ENCODE results near the gene CACNA1C. TPM values are rescaled to one million over a fixed set of nuclear protein-coding genes. Genes with fewer than 3 reads are reported as not detected.
A peak's percentile ranks its signal among the peaks of the same experiment; 100 is the strongest.

Gene CACNA1C
- total RNA-seq, 2 experiments from 2014 or later = 0.05 to 0.08 TPM

GRCh38 chr12:2666411-2666810, 613.6 kb downstream of the CACNA1C start:
- Histone ChIP-seq H3K36me3 (ENCODE audit: insufficient read depth, low read length) (peaks cover 2% of the 10 kb centered on the region), H3K4me3 (ENCODE audit: low read length) (no peak overlapping the region), H3K4me1 (ENCODE audit: insufficient read depth, low read length) (no peaks in the 10 kb centered on the region), H3K9me3 (ENCODE audit: control insufficient read depth in 1 of 2, insufficient read depth in 1 of 2, low read length in 2 of 2) (no peaks in the 10 kb centered on the region), H3K27me3 (ENCODE audit: control insufficient read depth in 1 of 2, insufficient read depth in 2 of 2, low read length in 2 of 2) (no peaks in the 10 kb centered on the region), H3K27ac (ENCODE audit: low read depth in 1 of 2, low read length in 2 of 2) (no peak overlapping the region)
- H3K4me1 Mint-ChIP-seq (ENCODE audit: low read depth) = no peaks in the 10 kb centered on the region
- no peak overlapping the region for H3K4me3 Mint-ChIP-seq
- no peaks in the 10 kb centered on the region for H3K9me3 Mint-ChIP-seq
- intact Hi-C loops (cut with DNase I, micrococcal nuclease) = no loop called here
- DNase-seq (peak in 1 of 14 experiments; percentile 14), ATAC-seq (ENCODE audit: poor library complexity) (no peak)
- CTCF ChIA-PET = no interaction called here
- H3K27me3 Mint-ChIP-seq = no peaks in the 10 kb centered on the region
- POLR2A ChIA-PET = no interaction called here
- H3K36me3 Mint-ChIP-seq (ENCODE audit: low read depth) = no peaks in the 10 kb centered on the region
- TF ChIP-seq CTCF (IDR thresholded peaks at IDR 0.05) = no peak
- H3K27ac Mint-ChIP-seq = no peak overlapping the region

- no peak overlapping the region for H3K4me3 Mint-ChIP-seq
- CTCF ChIA-PET = no interaction called here
- H3K4me1 ChIP-seq (ENCODE audit: insufficient read depth, low read length) = no peaks in the 10 kb centered on the region
Observed at GRCh38 chr12:2666846-2667245, 614.1 kb downstream of the CACNA1C start.

GRCh38 chr12:2667716-2668440, 615.1 kb downstream of the CACNA1C start:
- Histone ChIP-seq H3K4me3 (ENCODE audit: low read length) (no peak overlapping the region), H3K4me1 (ENCODE audit: insufficient read depth, low read length) (no peaks in the 10 kb centered on the region), H3K27me3 (ENCODE audit: control insufficient read depth in 1 of 2, insufficient read depth in 2 of 2, low read length in 2 of 2) (no peaks in the 10 kb centered on the region), H3K9me3 (ENCODE audit: control insufficient read depth in 1 of 2, insufficient read depth in 1 of 2, low read length in 2 of 2) (no peaks in the 10 kb centered on the region), H3K27ac (ENCODE audit: low read depth in 1 of 2, low read length in 2 of 2) (no peak overlapping the region), H3K36me3 (ENCODE audit: insufficient read depth, low read length) (peaks cover 2% of the 10 kb centered on the region)
- no peak overlapping the region for H3K4me3 Mint-ChIP-seq
- intact Hi-C loops (cut with DNase I, micrococcal nuclease) = no loop called here
- no peaks in the 10 kb centered on the region for H3K27me3 Mint-ChIP-seq
- H3K9me3 Mint-ChIP-seq = no peaks in the 10 kb centered on the region
- POLR2A ChIA-PET = interaction anchor here (0.7 kb wide), 1 partner anchor 11 kb away, joined by 3 read pairs; no protein-coding TSS in a partner anchor
- no peak overlapping the region for H3K27ac Mint-ChIP-seq
- DNase-seq = peak in 1 of 14 experiments; percentile 11
- no peak for ATAC-seq (ENCODE audit: poor library complexity)
- H3K4me1 Mint-ChIP-seq (ENCODE audit: low read depth) = no peaks in the 10 kb centered on the region
- TF ChIP-seq CTCF (IDR thresholded peaks at IDR 0.05) = no peak
- CTCF ChIA-PET = no interaction called here
- no peaks in the 10 kb centered on the region for H3K36me3 Mint-ChIP-seq (ENCODE audit: low read depth)

More at GRCh38 chr12:2666846-2667245, 614.1 kb downstream of the CACNA1C start:
- DNase-seq (no peak), ATAC-seq (ENCODE audit: poor library complexity) (no peak)
- H3K36me3 ChIP-seq (ENCODE audit: insufficient read depth, low read length) = peaks cover 2% of the 10 kb centered on the region
- H3K9me3 ChIP-seq (ENCODE audit: control insufficient read depth in 1 of 2, insufficient read depth in 1 of 2, low read length in 2 of 2) = no peaks in the 10 kb centered on the region
- no peaks in the 10 kb centered on the region for H3K27me3 ChIP-seq (ENCODE audit: control insufficient read depth in 1 of 2, insufficient read depth in 2 of 2, low read length in 2 of 2)
- POLR2A ChIA-PET = no interaction called here
- H3K36me3 Mint-ChIP-seq (ENCODE audit: low read depth) = no peaks in the 10 kb centered on the region
- no peak overlapping the region for H3K27ac Mint-ChIP-seq
- no peak overlapping the region for H3K4me3 ChIP-seq (ENCODE audit: low read length)
- no peaks in the 10 kb centered on the region for H3K27me3 Mint-ChIP-seq
- no peaks in the 10 kb centered on the region for H3K4me1 Mint-ChIP-seq (ENCODE audit: low read depth)
- intact Hi-C loops (cut with DNase I, micrococcal nuclease) = no loop called here
- no peaks in the 10 kb centered on the region for H3K9me3 Mint-ChIP-seq
- TF ChIP-seq CTCF (IDR thresholded peaks at IDR 0.05) = no peak
- H3K27ac ChIP-seq (ENCODE audit: low read depth in 1 of 2, low read length in 2 of 2) = no peak overlapping the region

Data from CD4-positive, alpha-beta T cell (primary cell).